Osteoblast (primary cell): ENCODE results near the gene ASAH2B. TPM values are rescaled to one million over a fixed set of nuclear protein-coding genes. Genes with fewer than 3 reads are reported as not detected.
"Not testable (repeated sequence)": the region's sequence is repeated elsewhere in the genome, so short reads cannot be mapped to it uniquely, and the experiment has no call there.

Experiments used
- DNase-seq: peaks from one replicate; pipeline ENCODE4 v3.0.0; 2011; ENCODE audit warnings: low spot score, mixed read lengths; ENCODE audit not compliant: insufficient read length; ENCODE audit errors: missing footprints
- H2AFZ ChIP-seq: 2 replicates; pipeline ENCODE4 v1.6.0; 2011; ENCODE audit warnings: mild to moderate bottlenecking, low read length
- H3K27ac ChIP-seq: 2 replicates; pipeline ENCODE4 v1.5.1; 2011; ENCODE audit warnings: mild to moderate bottlenecking, low read depth, low read length, moderate library complexity
- H3K27me3 ChIP-seq: 2 replicates; pipeline ENCODE4 v1.6.0; 2012; ENCODE audit warnings: mild to moderate bottlenecking, control low read depth, inconsistent platforms, low read length, moderate library complexity; ENCODE audit not compliant: insufficient read depth
- H3K36me3 ChIP-seq: 2 replicates; pipeline ENCODE4 v1.5.1; 2011; ENCODE audit warnings: mild to moderate bottlenecking, low read length, control low read depth, moderate library complexity; ENCODE audit not compliant: insufficient read depth
- H3K4me1 ChIP-seq: 2 replicates; pipeline ENCODE4 v1.5.1; 2011; ENCODE audit warnings: mild to moderate bottlenecking, low read length, control low read depth, moderate library complexity; ENCODE audit not compliant: insufficient read depth
- H3K4me2 ChIP-seq: 2 replicates; pipeline ENCODE4 v1.6.0; 2011; ENCODE audit warnings: mild to moderate bottlenecking, low read length; ENCODE audit not compliant: insufficient read depth
- H3K4me3 ChIP-seq: fragments of 200-600 bp; sonication (generic); 3 replicates; pipeline ENCODE4 v1.5.1; 2012; ENCODE audit warnings: mild to moderate bottlenecking, low read length, inconsistent platforms; ENCODE audit not compliant: insufficient read depth
- H3K79me2 ChIP-seq: 2 replicates; pipeline ENCODE4 v1.6.0; 2012; ENCODE audit warnings: mild to moderate bottlenecking, low read length, control low read depth, inconsistent platforms; ENCODE audit not compliant: insufficient read depth
- H3K9me3 ChIP-seq: 2 replicates; pipeline ENCODE4 v1.5.1; 2011; ENCODE audit warnings: low read depth, low read length, control low read depth
- H4K20me1 ChIP-seq: 2 replicates; pipeline ENCODE4 v1.6.0; 2012; ENCODE audit warnings: mild to moderate bottlenecking, low read length, control low read depth; ENCODE audit not compliant: insufficient read depth
- CTCF ChIP-seq: IDR thresholded peaks from 2 replicates; pipeline ENCODE4 v1.5.1; 2011; ENCODE audit warnings: mild to moderate bottlenecking, low read depth, low read length, moderate library complexity; ENCODE audit errors: extremely low read depth
- total RNA-seq: library from RNA; depleted of rRNA; stranded (reverse); fragments of >200 nt; gene quantifications from 2 replicates; pipeline ENCODE4 v1.2.3, GENCODE V29; 2012

Gene ASAH2B
- total RNA-seq, 1 donor: 3.3 TPM

GRCh38 chr10:50774868-50775267, 35.1 kb downstream of the ASAH2B start:
- not testable (repeated sequence) for H3K9me3 ChIP-seq, H3K27me3 ChIP-seq, H3K4me2 ChIP-seq, H4K20me1 ChIP-seq, H3K4me3 ChIP-seq, H3K27ac ChIP-seq, H2AFZ ChIP-seq, H3K79me2 ChIP-seq, H3K36me3 ChIP-seq, DNase-seq, H3K4me1 ChIP-seq
- TF ChIP-seq CTCF: peak; percentile 5

- not testable (repeated sequence) for H4K20me1 ChIP-seq, H3K36me3 ChIP-seq, H3K4me3 ChIP-seq, H3K27me3 ChIP-seq, H3K79me2 ChIP-seq, H3K9me3 ChIP-seq, H2AFZ ChIP-seq, H3K27ac ChIP-seq, H3K4me1 ChIP-seq, H3K4me2 ChIP-seq
- DNase-seq: peak; percentile 54
Observed at GRCh38 chr10:50780036-50780435, 40.3 kb downstream of the ASAH2B start.

GRCh38 chr10:50782017-50782416, 42.3 kb downstream of the ASAH2B start:
- not testable (repeated sequence) for H3K4me3 ChIP-seq, H3K79me2 ChIP-seq, H3K27me3 ChIP-seq, H3K4me2 ChIP-seq, H3K9me3 ChIP-seq, H3K27ac ChIP-seq, DNase-seq, H4K20me1 ChIP-seq, H2AFZ ChIP-seq, H3K36me3 ChIP-seq, H3K4me1 ChIP-seq

GRCh38 chr10:50787962-50788361, 48.2 kb downstream of the ASAH2B start:
- not testable (repeated sequence) for H3K4me1 ChIP-seq, H3K27ac ChIP-seq, H3K36me3 ChIP-seq, H3K9me3 ChIP-seq, H2AFZ ChIP-seq, DNase-seq, H4K20me1 ChIP-seq, H3K4me3 ChIP-seq, H3K4me2 ChIP-seq, H3K27me3 ChIP-seq, H3K79me2 ChIP-seq

GRCh38 chr10:50788951-50789945, 49.5 kb downstream of the ASAH2B start:
- Histone ChIP-seq H2AFZ (no peak overlapping the region), H3K27me3 (no peaks in the 10 kb centered on the region), H3K4me2 (no peak overlapping the region), H3K36me3 (no peaks in the 10 kb centered on the region), H3K79me2 (no peaks in the 10 kb centered on the region), H3K4me1 (no peaks in the 10 kb centered on the region), H3K27ac (no peak overlapping the region), H4K20me1 (no peaks in the 10 kb centered on the region), H3K9me3 (no peaks in the 10 kb centered on the region), H3K4me3 (no peak overlapping the region)
- peak; percentile 42 for DNase-seq
- TF ChIP-seq CTCF: peak; percentile 53
